Frontal cortex (tissue), 4 donors: ENCODE measurements around the gene VIM. TPM values are rescaled to one million over a fixed set of nuclear protein-coding genes. Genes with fewer than 3 reads are reported as not detected.

ENCODE experiments used
- DNase-seq, 2 donors: peaks; one replicate each; pipeline ENCODE4 v3.0.0; 2012; ENCODE audit warnings: low spot score in 2 of 2
- FAIRE-seq: peaks from 2 replicates; lab custom pipeline; 2012; peaks lifted over from hg19 to GRCh38; lab: Jason Lieb, UNC
- total RNA-seq: library from RNA; depleted of rRNA; stranded (reverse); fragments of >200 nt; gene quantifications from one replicate; pipeline ENCODE4 v1.2.3, GENCODE V29; 2014
- donor health status: control.
- donor health status: control.
- donor health status: control.

VIM gene
- total RNA-seq, 1 donor from 2014 or later: 191 TPM

- FAIRE-seq (no peak), DNase-seq (no peak)
Measured at GRCh38 chr10:17229717-17229966, 1.6 kb downstream of the VIM start.

- FAIRE-seq: no peak
- no peak for DNase-seq
Measured at GRCh38 chr10:17229967-17230682, 2.1 kb downstream of the VIM start.

DNA sequence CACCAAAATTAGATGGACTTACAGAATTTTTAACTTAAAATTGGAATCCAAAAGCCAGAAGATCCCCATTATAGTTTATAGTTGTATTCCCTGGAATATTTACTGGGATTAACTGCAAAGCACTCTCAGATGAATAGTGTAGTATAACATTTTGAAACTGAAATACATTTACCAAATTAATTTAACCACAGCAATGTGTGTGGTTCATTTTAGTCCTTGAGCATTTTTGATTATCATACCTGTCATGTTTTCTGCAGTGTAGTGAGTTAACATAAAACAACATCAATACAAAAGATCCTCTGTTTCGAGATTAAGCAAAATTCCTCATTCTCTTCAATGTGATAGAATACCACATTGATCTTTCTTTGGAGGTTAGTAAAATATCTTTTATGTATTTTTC is 3.7 kb downstream of the VIM start:
- FAIRE-seq (no peak), DNase-seq (no peak)

GRCh38 chr10:17232276-17232960 is 4.4 kb downstream of the VIM start:
- no peak for FAIRE-seq

DNA sequence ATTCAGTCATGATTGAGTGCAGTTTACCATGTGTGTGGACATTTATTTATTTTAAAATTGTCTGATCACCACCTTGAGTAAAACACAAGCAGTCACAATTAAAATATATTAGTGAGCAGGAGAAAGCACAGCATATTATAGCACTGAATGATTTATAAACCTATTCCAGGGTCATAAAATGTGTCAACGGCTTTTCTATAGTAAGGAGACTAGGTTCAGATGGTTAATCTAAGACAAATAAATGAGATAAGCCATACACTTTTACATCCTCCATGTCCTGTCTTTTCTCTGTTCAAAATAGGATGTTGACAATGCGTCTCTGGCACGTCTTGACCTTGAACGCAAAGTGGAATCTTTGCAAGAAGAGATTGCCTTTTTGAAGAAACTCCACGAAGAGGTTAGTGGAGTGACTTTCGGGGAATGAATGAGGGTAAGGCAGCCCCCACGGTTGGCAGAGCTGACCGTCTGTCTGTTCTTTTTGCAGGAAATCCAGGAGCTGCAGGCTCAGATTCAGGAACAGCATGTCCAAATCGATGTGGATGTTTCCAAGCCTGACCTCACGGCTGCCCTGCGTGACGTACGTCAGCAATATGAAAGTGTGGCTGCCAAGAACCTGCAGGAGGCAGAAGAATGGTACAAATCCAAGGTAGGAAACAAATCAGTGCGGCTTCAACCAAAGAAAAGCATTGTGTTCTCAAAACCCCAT is 5.4 kb downstream of the VIM start:
- FAIRE-seq: no peak
- no peak for DNase-seq

More at GRCh38 chr10:17232276-17232960, 4.4 kb downstream of the VIM start:
- no peak for DNase-seq

GRCh38 chr10:17234431-17234945 is 6.4 kb downstream of the VIM start:
- FAIRE-seq: no peak
- no peak for DNase-seq

GRCh38 chr10:17235136-17235535 is 7.1 kb downstream of the VIM start:
- no peak for DNase-seq
- FAIRE-seq: no peak

DNA sequence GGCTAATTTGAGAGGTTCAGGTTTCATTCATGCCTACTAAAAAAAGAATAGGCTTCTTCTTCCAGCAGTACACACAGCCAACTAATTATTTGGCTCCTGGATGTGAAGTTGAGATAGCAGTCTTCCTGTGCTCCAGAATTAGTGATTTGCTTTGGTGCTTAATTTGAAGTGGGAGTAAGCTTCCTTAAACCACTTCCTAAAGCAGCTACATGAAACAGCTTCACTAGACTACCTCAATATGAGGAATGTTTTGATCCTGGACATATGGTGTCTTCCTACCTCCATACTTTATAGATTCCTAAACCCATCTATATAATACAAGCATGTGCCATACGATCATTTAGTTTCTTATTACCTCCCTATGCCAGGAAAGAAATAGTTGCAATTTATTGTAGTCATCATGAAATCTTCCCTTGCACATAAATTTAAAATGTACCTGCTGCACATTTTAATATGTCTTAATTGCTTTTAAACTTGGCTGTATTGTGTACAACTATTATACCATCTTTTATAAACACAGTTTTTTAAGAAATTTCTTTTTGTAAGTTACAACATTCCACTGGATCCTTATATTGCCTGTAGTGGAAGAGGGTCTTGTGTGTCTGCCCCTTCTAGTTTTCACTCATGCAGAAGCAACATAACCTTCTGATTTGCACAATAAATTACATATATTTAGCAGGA is 8.6 kb downstream of the VIM start:
- FAIRE-seq: no peak
- no peak for DNase-seq

DNA sequence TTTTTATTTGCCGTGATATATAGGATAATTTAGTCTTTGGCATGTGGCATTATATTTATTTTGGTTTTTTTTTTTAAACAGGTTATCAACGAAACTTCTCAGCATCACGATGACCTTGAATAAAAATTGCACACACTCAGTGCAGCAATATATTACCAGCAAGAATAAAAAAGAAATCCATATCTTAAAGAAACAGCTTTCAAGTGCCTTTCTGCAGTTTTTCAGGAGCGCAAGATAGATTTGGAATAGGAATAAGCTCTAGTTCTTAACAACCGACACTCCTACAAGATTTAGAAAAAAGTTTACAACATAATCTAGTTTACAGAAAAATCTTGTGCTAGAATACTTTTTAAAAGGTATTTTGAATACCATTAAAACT is 9.1 kb downstream of the VIM start:
- FAIRE-seq (no peak), DNase-seq (no peak)

- FAIRE-seq (no peak), DNase-seq (no peak)
Measured at GRCh38 chr10:17237915-17238444, 9.9 kb downstream of the VIM start.

- DNase-seq (no peak), FAIRE-seq (no peak)
Measured at GRCh38 chr10:17238445-17239291, 10.6 kb downstream of the VIM start.

GRCh38 chr10:17239345-17240085 is 11.5 kb downstream of the VIM start:
- no peak for DNase-seq
- FAIRE-seq: no peak

DNA sequence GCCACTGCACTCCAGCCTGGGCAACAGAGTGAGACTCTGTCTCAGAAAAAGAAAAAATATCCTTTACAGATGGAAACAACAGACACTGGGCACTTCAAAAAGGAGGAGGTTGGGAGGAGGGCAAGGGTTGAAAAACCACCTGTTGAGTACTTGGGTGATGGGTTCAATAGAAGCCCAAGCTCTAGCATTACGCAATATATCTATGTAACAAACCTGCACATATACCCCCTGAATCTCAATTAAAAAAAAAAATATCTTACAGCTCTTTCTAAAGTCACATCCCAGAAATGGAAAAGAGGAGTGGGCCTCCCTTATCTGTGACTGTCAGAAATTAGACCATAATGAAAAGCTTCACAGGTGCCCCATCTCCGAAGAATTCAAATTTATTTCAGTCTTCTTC is 12.1 kb downstream of the VIM start:
- no peak for FAIRE-seq
- no peak for DNase-seq

DNA sequence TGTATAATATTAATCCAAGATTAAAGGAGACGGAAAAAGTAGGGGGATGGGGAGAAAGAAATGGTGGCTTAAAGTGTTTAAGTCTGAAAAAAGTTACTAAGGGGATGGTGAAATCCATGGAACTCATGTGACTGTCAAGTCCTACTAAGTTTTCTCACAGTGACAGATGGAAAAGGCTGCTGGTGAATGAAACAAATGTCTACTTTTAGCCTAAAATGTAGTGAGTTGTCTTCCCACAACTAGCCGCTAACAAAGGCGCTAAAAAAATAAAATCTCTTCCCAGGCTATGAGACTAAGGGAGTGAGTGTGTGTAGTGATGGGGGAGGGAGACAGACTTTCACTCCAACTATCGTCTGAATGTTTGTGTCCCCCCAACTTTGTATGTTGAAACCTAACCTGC is 12.6 kb downstream of the VIM start:
- DNase-seq (no peak), FAIRE-seq (no peak)

DNA sequence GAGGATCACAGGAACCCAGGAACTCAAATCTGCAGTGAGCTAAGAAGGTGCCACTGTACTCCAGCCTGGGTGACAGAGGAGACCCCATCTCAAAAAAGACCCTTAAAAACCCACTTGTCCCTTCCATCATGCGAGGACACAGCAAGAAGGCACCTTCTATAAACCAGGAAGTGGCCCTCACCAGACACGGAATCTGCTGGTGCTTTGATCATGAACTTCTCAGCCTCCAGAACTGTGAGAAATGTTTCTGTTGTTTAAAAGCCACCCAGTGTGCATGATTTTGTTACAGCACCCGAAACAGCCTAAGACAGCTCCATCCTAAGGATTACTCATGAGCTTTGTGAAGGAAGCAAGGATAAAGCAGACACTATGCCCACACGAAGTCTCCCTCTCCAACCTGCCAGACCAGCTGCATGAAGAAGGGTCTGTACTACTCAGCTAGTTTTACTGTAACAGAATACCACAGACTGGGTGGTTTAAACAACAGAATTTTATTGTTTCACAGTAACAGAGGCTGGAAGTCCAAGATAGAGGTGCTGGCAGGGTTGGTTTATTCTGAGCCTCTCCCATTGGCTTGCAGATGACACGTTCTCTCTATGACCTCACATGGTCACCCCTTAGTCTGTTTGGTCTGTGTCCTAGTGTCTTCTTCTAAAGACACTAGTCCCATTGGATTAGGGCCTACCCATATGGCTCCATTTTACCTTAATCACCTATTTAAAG is 13.7 kb downstream of the VIM start:
- FAIRE-seq: no peak

GRCh38 chr10:17244700-17245365 is 16.8 kb downstream of the VIM start:
- DNase-seq (no peak), FAIRE-seq (no peak)

More for the DNA sequence above, 13.7 kb downstream of the VIM start:
- DNase-seq: no peak

- FAIRE-seq (no peak), DNase-seq (no peak)
Measured at GRCh38 chr10:17247210-17247609, 19.2 kb downstream of the VIM start.

DNA sequence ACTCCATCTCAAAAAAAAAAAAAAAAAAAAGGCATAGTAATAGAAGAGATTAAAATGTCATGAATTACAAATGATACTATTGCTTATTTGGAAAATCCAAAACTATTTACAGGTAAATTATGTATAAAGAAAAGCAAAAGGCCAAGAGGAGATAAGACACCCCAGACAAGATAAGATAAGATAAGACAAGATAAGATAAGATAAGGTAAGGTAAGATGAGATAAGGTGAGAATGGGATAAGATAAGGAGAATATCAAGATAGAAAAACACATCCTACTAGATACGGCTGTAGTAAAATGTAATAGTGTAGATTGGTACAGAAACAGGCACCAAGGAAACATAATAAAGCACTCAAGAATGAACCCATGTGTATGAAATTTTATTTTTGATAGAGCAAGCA is 20.9 kb downstream of the VIM start:
- FAIRE-seq: no peak
- DNase-seq: no peak
